ENCODE results near the gene ITIH4.

Gene ITIH4

DNA sequence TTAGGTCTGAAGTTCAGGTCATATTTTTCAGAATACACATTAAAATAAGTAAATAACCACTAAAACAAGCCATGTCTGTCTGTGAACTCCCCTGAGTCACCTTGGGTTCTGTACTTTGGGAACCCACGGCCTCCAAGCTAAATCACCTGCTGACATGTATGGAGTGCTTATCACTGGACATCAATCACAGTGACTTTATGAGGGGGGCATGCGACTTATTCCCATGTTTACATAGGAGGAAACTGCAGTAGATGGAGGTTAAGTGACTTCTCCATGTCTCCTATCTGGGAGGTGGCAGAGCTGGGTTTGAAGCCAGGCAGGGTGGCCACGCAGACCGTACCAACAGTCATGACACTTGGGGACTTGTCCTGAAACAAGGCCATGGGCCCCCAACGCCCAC is 8.1 kb downstream of the ITIH4 start:
- Histone ChIP-seq H3K9me3 (ENCODE audit: control insufficient read depth in 2 of 2, low read length in 2 of 2) (no peaks in the 10 kb centered on the region), H3K36me3 (ENCODE audit: control insufficient read depth in 2 of 2, insufficient read depth in 2 of 2, low read length in 2 of 2) (peaks cover 0 to 2% of the 10 kb centered on the region in 2 donors), H3K4me3 (ENCODE audit: low read length in 2 of 2) (no peak overlapping the region), H3K27ac (ENCODE audit: low read depth in 2 of 2, low read length in 2 of 2) (no peak overlapping the region), H3K4me1 (ENCODE audit: control insufficient read depth in 2 of 2, insufficient read depth in 2 of 2, low read length in 2 of 2) (no peaks in the 10 kb centered on the region), H3K27me3 (ENCODE audit: control insufficient read depth in 2 of 2, insufficient read depth in 2 of 2, low read length in 2 of 2) (no peaks in the 10 kb centered on the region), H3K9ac (ENCODE audit: low read depth in 1 of 2, low read length in 2 of 2) (no peak overlapping the region)

DNA sequence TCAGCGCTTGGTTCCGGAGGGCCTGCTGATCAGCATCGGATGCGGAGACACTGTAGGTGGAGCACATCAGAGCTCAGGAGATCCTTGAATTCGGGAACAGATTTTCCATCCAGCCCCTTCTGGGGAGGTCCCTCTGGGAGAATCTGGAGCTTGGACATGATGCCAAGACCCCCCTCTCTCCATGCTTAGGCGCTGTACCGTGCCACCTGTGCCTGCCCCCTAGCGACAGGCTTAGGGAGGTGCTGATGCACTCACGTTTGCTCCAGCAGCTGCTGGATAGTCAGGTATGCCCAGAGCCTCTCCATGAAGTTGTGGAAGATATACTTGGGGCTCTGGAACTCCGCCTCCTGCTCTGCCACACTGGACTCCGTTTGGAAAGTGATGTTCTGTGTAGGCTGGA is 9.7 kb downstream of the ITIH4 start:
- Histone ChIP-seq H3K4me1 (ENCODE audit: control insufficient read depth in 2 of 2, insufficient read depth in 2 of 2, low read length in 2 of 2) (no peaks in the 10 kb centered on the region), H3K36me3 (ENCODE audit: control insufficient read depth in 2 of 2, insufficient read depth in 2 of 2, low read length in 2 of 2) (peaks cover 0 to 2% of the 10 kb centered on the region in 2 donors), H3K9ac (ENCODE audit: low read depth in 1 of 2, low read length in 2 of 2) (no peak overlapping the region), H3K4me3 (ENCODE audit: low read length in 2 of 2) (no peak overlapping the region), H3K27ac (ENCODE audit: low read depth in 2 of 2, low read length in 2 of 2) (no peak overlapping the region), H3K9me3 (ENCODE audit: control insufficient read depth in 2 of 2, low read length in 2 of 2) (no peaks in the 10 kb centered on the region), H3K27me3 (ENCODE audit: control insufficient read depth in 2 of 2, insufficient read depth in 2 of 2, low read length in 2 of 2) (no peaks in the 10 kb centered on the region)

DNA sequence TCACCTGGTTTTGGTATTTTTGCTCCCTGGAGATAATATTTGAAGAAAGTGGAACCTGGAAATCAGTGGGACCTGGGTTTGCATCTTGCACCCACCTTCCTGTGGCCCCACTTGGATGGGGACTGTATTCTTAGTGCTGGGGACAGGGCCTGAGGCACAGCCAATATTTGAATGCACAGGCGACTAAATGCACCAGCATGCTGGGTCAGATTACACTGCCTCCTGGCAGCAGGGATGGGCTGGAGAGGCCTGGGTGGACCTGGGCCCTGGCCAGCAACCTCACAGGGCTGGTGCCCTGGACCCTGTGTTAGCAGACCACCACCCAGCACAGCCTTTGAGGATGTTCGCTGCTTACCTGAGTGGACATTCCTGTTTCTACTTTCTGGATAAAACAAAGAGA is 10.5 kb downstream of the ITIH4 start:
- Histone ChIP-seq H3K27ac (ENCODE audit: low read depth in 2 of 2, low read length in 2 of 2) (no peak overlapping the region), H3K4me1 (ENCODE audit: control insufficient read depth in 2 of 2, insufficient read depth in 2 of 2, low read length in 2 of 2) (no peaks in the 10 kb centered on the region), H3K36me3 (ENCODE audit: control insufficient read depth in 2 of 2, insufficient read depth in 2 of 2, low read length in 2 of 2) (peaks cover 0 to 2% of the 10 kb centered on the region in 2 donors), H3K9ac (ENCODE audit: low read depth in 1 of 2, low read length in 2 of 2) (no peak overlapping the region), H3K4me3 (ENCODE audit: low read length in 2 of 2) (no peak overlapping the region), H3K27me3 (ENCODE audit: control insufficient read depth in 2 of 2, insufficient read depth in 2 of 2, low read length in 2 of 2) (no peaks in the 10 kb centered on the region), H3K9me3 (ENCODE audit: control insufficient read depth in 2 of 2, low read length in 2 of 2) (no peaks in the 10 kb centered on the region)

DNA sequence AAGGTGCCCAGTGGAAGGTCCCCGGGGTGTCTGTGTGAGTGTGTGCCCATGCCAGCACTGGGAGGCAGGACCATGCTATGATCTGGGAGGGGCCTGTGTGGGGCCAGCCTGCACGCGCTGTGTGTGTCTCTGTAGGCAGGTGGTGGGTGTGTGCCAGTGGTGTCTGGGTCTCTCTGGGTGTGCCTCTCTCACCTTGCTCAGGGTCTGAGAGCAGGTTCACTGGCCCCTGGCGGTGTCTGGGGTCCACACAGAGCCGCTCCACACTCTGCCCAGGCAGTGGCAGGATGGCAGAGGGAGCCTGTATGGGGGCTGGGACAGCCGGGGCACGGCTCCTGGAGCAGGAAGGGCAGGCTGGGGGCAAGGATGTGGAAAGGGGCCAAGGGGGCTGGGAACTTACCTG is 12.6 kb downstream of the ITIH4 start:
- Histone ChIP-seq H3K9me3 (ENCODE audit: control insufficient read depth in 2 of 2, low read length in 2 of 2) (no peaks in the 10 kb centered on the region), H3K27ac (ENCODE audit: low read depth in 2 of 2, low read length in 2 of 2) (no peak overlapping the region), H3K9ac (ENCODE audit: low read depth in 1 of 2, low read length in 2 of 2) (no peak overlapping the region), H3K4me3 (ENCODE audit: low read length in 2 of 2) (no peak overlapping the region), H3K27me3 (ENCODE audit: control insufficient read depth in 2 of 2, insufficient read depth in 2 of 2, low read length in 2 of 2) (no peaks in the 10 kb centered on the region), H3K36me3 (ENCODE audit: control insufficient read depth in 2 of 2, insufficient read depth in 2 of 2, low read length in 2 of 2) (no peaks in the 10 kb centered on the region), H3K4me1 (ENCODE audit: control insufficient read depth in 2 of 2, insufficient read depth in 2 of 2, low read length in 2 of 2) (no peaks in the 10 kb centered on the region)

DNA sequence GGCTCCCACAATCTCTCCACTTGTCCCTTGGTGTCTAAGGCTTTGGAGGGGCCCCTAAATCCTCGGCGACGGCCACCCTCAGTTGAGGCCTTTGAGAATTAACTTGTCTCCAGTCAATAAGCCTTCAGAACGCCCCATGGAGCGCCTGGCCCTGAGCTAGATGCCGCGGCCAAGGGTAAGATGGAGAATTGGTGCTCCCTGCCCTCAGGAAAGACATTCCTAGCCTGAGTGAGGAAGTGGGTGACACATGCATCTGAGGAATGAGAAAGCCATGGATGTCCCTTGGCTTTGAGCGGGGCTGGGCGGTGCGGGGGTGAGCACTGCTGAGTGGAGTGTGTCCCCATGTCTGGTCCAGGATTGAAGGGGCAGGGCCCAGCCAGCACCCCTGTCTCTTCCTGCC is 13.3 kb downstream of the ITIH4 start:
- H3K27me3 ChIP-seq (ENCODE audit: control insufficient read depth in 2 of 2, insufficient read depth in 2 of 2, low read length in 2 of 2), result no peaks in the 10 kb centered on the region
- no peak overlapping the region for H3K27ac ChIP-seq (ENCODE audit: low read depth in 2 of 2, low read length in 2 of 2)
- no peaks in the 10 kb centered on the region for H3K4me1 ChIP-seq (ENCODE audit: control insufficient read depth in 2 of 2, insufficient read depth in 2 of 2, low read length in 2 of 2)
- no peaks in the 10 kb centered on the region for H3K36me3 ChIP-seq (ENCODE audit: control insufficient read depth in 2 of 2, insufficient read depth in 2 of 2, low read length in 2 of 2)
- no peak overlapping the region for H3K9ac ChIP-seq (ENCODE audit: low read depth in 1 of 2, low read length in 2 of 2)
- H3K4me3 ChIP-seq (ENCODE audit: low read length in 2 of 2), result no peak overlapping the region
- H3K9me3 ChIP-seq (ENCODE audit: control insufficient read depth in 2 of 2, low read length in 2 of 2), result no peaks in the 10 kb centered on the region

DNA sequence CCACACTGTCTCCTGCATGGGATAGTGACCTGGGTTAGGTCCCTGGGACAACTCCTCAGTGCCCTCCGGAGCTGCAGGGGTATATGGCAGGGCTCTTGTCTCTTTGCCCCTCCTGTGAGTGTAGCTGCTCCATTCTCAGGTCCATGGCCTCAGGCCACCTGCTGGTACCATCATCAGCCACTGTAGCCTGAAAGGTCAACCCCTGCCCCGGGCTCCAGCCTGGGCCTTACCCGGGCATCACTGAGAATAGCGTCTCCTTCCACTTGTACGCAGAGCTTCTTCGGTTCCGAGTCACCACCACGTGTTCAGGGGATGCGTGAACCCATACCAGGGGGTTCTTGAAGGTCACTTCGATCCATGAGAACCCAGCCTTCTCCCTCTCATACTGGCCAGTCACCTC is 13.8 kb downstream of the ITIH4 start:
- no peak overlapping the region for H3K27ac ChIP-seq (ENCODE audit: low read depth in 2 of 2, low read length in 2 of 2)
- H3K4me1 ChIP-seq (ENCODE audit: control insufficient read depth in 2 of 2, insufficient read depth in 2 of 2, low read length in 2 of 2), result no peaks in the 10 kb centered on the region
- no peaks in the 10 kb centered on the region for H3K36me3 ChIP-seq (ENCODE audit: control insufficient read depth in 2 of 2, insufficient read depth in 2 of 2, low read length in 2 of 2)
- no peak overlapping the region for H3K9ac ChIP-seq (ENCODE audit: low read depth in 1 of 2, low read length in 2 of 2)
- H3K4me3 ChIP-seq (ENCODE audit: low read length in 2 of 2), result no peak overlapping the region
- no peaks in the 10 kb centered on the region for H3K27me3 ChIP-seq (ENCODE audit: control insufficient read depth in 2 of 2, insufficient read depth in 2 of 2, low read length in 2 of 2)
- H3K9me3 ChIP-seq (ENCODE audit: control insufficient read depth in 2 of 2, low read length in 2 of 2), result no peaks in the 10 kb centered on the region

DNA sequence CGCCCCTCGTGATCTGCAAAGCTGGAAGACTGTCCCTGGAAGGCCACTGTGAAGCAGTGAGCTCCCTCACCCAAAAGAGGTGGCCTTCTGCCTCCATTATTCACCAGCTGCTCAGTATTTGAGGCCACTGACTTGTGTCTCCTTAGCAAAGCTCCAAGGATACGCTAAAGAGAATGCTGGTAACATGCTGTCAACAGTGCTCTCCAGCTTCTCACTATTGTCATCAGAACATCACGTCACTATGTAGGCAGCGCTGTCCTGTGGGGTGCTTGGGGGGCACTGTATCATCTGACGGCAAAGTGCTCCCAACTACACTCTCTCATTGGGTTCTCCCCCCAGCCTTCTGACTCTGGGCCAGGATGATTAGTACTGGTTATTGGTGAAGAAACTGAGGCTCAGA is 14.3 kb downstream of the ITIH4 start:
- Histone ChIP-seq H3K4me1 (ENCODE audit: control insufficient read depth in 2 of 2, insufficient read depth in 2 of 2, low read length in 2 of 2) (no peaks in the 10 kb centered on the region), H3K4me3 (ENCODE audit: low read length in 2 of 2) (no peak overlapping the region), H3K9ac (ENCODE audit: low read depth in 1 of 2, low read length in 2 of 2) (no peak overlapping the region), H3K27me3 (ENCODE audit: control insufficient read depth in 2 of 2, insufficient read depth in 2 of 2, low read length in 2 of 2) (no peaks in the 10 kb centered on the region), H3K27ac (ENCODE audit: low read depth in 2 of 2, low read length in 2 of 2) (no peak overlapping the region), H3K9me3 (ENCODE audit: control insufficient read depth in 2 of 2, low read length in 2 of 2) (no peaks in the 10 kb centered on the region), H3K36me3 (ENCODE audit: control insufficient read depth in 2 of 2, insufficient read depth in 2 of 2, low read length in 2 of 2) (no peaks in the 10 kb centered on the region)

DNA sequence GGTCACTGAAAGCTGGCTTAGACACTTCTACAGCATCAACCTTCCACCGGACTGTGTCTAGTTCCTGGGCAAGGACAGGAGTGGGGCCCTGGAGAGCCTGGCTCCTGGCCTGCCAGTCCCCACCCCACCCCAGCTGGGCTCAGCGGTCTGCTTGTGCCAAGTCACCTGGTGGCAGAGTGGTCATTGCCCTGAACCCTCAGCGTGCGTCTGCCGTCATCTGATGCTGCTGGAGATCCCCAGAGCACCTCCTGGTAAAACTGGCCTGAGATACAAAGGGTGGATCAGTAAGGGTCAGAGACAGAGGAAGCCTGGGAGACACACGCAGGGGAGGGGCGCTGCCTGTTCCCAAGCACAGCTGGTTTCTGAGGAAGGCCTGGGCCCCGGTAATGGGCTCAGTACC is 16.7 kb downstream of the ITIH4 start:
- no peaks in the 10 kb centered on the region for H3K27me3 ChIP-seq (ENCODE audit: control insufficient read depth in 2 of 2, insufficient read depth in 2 of 2, low read length in 2 of 2)
- no peak overlapping the region for H3K9ac ChIP-seq (ENCODE audit: low read depth in 1 of 2, low read length in 2 of 2)
- H3K4me3 ChIP-seq (ENCODE audit: low read length in 2 of 2), result no peak overlapping the region
- H3K36me3 ChIP-seq (ENCODE audit: control insufficient read depth in 2 of 2, insufficient read depth in 2 of 2, low read length in 2 of 2), result no peaks in the 10 kb centered on the region
- no peak overlapping the region for H3K27ac ChIP-seq (ENCODE audit: low read depth in 2 of 2, low read length in 2 of 2)
- no peaks in the 10 kb centered on the region for H3K9me3 ChIP-seq (ENCODE audit: control insufficient read depth in 2 of 2, low read length in 2 of 2)
- H3K4me1 ChIP-seq (ENCODE audit: control insufficient read depth in 2 of 2, insufficient read depth in 2 of 2, low read length in 2 of 2), result no peaks in the 10 kb centered on the region

DNA sequence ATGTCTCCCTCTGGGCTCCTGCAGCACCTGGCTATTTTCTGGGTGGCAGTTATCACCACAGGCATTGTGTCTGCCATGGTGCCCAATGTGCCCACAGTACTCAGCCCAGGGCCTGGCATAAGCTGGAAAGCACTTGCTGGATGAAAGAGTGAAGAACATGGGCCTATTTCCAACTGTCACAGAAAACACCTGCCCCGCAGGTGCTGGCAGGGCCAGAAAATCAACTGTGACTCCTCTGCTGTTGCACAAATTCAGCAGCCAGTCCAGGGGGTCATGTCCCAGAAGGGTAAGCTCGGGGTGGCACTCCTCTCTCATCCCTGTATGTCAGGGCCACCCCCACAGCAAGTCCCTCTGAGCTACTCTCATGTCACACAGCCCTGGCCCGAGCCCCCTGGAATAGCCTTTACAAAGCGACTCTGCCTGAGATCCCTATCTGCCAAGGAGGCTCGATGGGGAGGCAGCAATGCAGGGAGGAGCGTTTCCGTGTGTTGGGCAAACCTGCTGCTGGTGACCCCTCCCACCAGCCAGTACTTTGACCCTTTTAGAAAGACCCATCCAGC is 18.9 kb downstream of the ITIH4 start:
- H3K27ac ChIP-seq (ENCODE audit: low read depth in 2 of 2, low read length in 2 of 2), result no peak overlapping the region
- no peak overlapping the region for H3K9ac ChIP-seq (ENCODE audit: low read depth in 1 of 2, low read length in 2 of 2)
- no peaks in the 10 kb centered on the region for H3K9me3 ChIP-seq (ENCODE audit: control insufficient read depth in 2 of 2, low read length in 2 of 2)
- H3K27me3 ChIP-seq (ENCODE audit: control insufficient read depth in 2 of 2, insufficient read depth in 2 of 2, low read length in 2 of 2), result no peaks in the 10 kb centered on the region
- no peaks in the 10 kb centered on the region for H3K4me1 ChIP-seq (ENCODE audit: control insufficient read depth in 2 of 2, insufficient read depth in 2 of 2, low read length in 2 of 2)
- no peak overlapping the region for H3K4me3 ChIP-seq (ENCODE audit: low read length in 2 of 2)
- no peaks in the 10 kb centered on the region for H3K36me3 ChIP-seq (ENCODE audit: control insufficient read depth in 2 of 2, insufficient read depth in 2 of 2, low read length in 2 of 2)

DNA sequence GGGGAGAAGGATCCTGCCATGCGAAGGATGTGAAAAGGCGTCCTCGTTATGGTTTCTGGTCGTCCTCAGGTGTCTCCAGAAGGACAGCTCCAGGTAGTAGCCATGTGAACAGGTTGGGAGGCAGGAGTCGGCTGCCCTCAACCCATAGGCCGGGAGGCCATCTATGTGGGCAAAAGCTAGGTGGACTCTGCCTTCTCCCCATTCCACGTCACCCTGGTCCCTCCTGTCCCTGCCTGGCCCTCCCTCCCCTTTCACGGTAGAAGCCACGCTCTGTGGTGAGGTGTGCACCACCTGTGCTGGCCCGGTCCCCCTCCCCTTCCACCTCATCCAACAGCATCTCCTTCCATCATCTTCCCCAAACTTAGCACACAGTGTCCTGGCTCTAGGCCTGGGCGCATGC is 19.5 kb downstream of the ITIH4 start:
- Histone ChIP-seq H3K27me3 (ENCODE audit: control insufficient read depth in 2 of 2, insufficient read depth in 2 of 2, low read length in 2 of 2) (no peaks in the 10 kb centered on the region), H3K4me1 (ENCODE audit: control insufficient read depth in 2 of 2, insufficient read depth in 2 of 2, low read length in 2 of 2) (no peaks in the 10 kb centered on the region), H3K9ac (ENCODE audit: low read depth in 1 of 2, low read length in 2 of 2) (no peak overlapping the region), H3K27ac (ENCODE audit: low read depth in 2 of 2, low read length in 2 of 2) (no peak overlapping the region), H3K9me3 (ENCODE audit: control insufficient read depth in 2 of 2, low read length in 2 of 2) (no peaks in the 10 kb centered on the region), H3K4me3 (ENCODE audit: low read length in 2 of 2) (no peak overlapping the region), H3K36me3 (ENCODE audit: control insufficient read depth in 2 of 2, insufficient read depth in 2 of 2, low read length in 2 of 2) (no peaks in the 10 kb centered on the region)
